Ishikawa (cell line): ENCODE results near the gene SPECC1.

Source experiments
- CEBPB ChIP-seq: IDR thresholded peaks from 2 replicates; pipeline ENCODE4 v1.6.1; 2012
- CREB1 ChIP-seq: IDR thresholded peaks from 2 replicates; pipeline ENCODE4 v1.6.1; 2012; ENCODE audit warnings: low read depth
- EGR1 ChIP-seq: IDR thresholded peaks from 2 replicates; pipeline ENCODE4 v1.6.1; 2012
- EP300 ChIP-seq: IDR thresholded peaks from 2 replicates; pipeline ENCODE4 v1.6.1; 2012; ENCODE audit warnings: borderline replicate concordance
- FOXM1 ChIP-seq: IDR thresholded peaks from 2 replicates; pipeline ENCODE4 v1.6.1; 2012; ENCODE audit warnings: low read depth, borderline replicate concordance
- NFIC ChIP-seq: IDR thresholded peaks from 2 replicates; pipeline ENCODE4 v1.6.1; 2012
- RAD21 ChIP-seq: IDR thresholded peaks from 2 replicates; pipeline ENCODE4 v1.6.1; 2012; ENCODE audit warnings: low read depth
- TAF1 ChIP-seq: IDR thresholded peaks from 2 replicates; pipeline ENCODE4 v1.6.1; 2012; ENCODE audit warnings: low read depth, mild to moderate bottlenecking
- TCF12 ChIP-seq: IDR thresholded peaks from 2 replicates; pipeline ENCODE4 v1.6.1; 2012; ENCODE audit warnings: low read depth
- TEAD4 ChIP-seq: IDR thresholded peaks from 2 replicates; pipeline ENCODE4 v1.6.1; 2012
- YY1 ChIP-seq: IDR thresholded peaks from 2 replicates; pipeline ENCODE4 v1.6.1; 2012; ENCODE audit warnings: low read depth
- ZBTB7A ChIP-seq: IDR thresholded peaks from 2 replicates; pipeline ENCODE4 v1.6.1; 2012; ENCODE audit warnings: low read depth
- TF ChIP-seq, protein P1 (sequence below): IDR thresholded peaks from 2 replicates; pipeline ENCODE4 v1.6.1; 2012
- TF ChIP-seq, protein P2 (sequence below): IDR thresholded peaks from 2 replicates; pipeline ENCODE4 v1.6.1; 2012
- TF ChIP-seq, protein P3 (sequence below): IDR thresholded peaks from 2 replicates; pipeline ENCODE4 v1.6.1; 2012; ENCODE audit warnings: low read depth, mild to moderate bottlenecking

SPECC1 gene

DNA sequence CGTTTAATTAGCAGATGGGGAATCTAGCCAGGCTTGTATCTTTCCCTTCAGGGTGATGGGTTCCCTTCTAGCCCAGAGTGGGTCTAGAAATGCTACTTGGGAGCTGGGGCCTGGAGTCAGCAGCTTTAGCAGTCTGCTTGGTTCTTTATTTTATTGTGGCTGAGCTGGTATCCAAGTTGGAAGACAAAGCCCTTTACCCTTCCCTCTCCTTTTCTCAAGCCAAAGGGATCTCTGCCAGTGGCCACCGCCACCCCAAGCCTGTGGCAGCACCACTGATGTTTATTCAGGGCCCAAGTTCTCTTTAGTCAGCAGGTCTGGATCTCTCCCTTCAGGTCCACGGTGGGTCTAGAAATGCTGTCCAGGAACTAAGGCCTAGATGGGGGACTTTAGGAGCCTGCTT, 215.2 kb downstream of the SPECC1 start:
- TF ChIP-seq YY1 (no peak), EP300 (no peak), TAF1 (no peak), NFIC (no peak), FOXM1 (no peak), TCF12 (no peak), CREB1 (no peak), CEBPB (no peak)
- TF ChIP-seq, protein P1, sequence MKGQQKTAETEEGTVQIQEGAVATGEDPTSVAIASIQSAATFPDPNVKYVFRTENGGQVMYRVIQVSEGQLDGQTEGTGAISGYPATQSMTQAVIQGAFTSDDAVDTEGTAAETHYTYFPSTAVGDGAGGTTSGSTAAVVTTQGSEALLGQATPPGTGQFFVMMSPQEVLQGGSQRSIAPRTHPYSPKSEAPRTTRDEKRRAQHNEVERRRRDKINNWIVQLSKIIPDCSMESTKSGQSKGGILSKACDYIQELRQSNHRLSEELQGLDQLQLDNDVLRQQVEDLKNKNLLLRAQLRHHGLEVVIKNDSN, result no peak

DNA sequence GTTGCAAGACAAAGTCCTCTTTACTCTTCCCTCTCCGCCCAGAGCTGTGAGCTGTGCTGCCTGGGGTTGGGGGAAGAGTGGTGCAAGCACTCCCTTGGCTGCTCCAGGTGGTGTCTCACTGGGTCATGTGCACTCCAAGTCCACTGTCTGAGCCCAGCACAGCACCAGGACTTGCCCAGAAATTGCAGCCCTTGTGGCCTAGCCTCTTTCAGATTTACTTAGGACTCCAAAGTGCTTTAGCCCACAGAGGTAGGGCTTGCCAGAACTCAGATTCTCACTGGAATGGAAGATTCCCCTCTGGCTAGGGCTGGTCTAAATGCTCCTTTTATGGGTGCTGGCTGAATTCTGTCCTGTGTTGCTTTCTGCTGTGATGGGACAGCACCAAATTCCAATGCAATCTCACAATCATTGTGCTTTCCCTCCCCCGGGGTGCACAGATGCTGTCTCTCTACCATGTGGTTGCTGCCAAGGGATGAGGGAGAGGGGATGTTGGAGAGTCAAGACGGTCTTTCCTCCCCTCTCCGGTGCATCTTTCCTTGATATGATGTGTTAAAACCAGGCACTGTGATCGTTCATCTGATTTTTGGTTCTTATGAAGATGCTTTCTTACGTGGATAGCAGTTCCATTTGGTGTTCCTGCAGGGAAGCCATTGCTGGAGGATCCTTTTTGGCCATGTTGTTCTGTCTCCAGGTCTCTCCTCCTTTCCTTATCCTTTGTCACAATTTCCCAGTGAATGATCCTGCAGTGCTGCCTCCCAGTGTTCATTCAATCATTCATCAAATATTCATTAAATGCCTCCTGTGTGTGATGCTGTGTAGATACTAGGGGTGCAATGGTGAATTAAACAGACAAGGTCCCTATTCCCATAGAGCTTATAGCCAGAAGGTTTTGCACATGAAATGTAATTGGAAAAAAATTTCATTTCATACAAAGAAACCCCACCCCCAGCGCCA, 216.3 kb downstream of the SPECC1 start:
- TF ChIP-seq EP300, result no peak
- TF ChIP-seq CEBPB, result no peak
- TF ChIP-seq, protein P1, result no peak
- no peak for TF ChIP-seq ZBTB7A
- TF ChIP-seq, protein P2, sequence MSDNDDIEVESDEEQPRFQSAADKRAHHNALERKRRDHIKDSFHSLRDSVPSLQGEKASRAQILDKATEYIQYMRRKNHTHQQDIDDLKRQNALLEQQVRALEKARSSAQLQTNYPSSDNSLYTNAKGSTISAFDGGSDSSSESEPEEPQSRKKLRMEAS, result no peak
- TF ChIP-seq FOXM1, result no peak
- TF ChIP-seq EGR1, result no peak
- TF ChIP-seq RAD21, result no peak

DNA sequence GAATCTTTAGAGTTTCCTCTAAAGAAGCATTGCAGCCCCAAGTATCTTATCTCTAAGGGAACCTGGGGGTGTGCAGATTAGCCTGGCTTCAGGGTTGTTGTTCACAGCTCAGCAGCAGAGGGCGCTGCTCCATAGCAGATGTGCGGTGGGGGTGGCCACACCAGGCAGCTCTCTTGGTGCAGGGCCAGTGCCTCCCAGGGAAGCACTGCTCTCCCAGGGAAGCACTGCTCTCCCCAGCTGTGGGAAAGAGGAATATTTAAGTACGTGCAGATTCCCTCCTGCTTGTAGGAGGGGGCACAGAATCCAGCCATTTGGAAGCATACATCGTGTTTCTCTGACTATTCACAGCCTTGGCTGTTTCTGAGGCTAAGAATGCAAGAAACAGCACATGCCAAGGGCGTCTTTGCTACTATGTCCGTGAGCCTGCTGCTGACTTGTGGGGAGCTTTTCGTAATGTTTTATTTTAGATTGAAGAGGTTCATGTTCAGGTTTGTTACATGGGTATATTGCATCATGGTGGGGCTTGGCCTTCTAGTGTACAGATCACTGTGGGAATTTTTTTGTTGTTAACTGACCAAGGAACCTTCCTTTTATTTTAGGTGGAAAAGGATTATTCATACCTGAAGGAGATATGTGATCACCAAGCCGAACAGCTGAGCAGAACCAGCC, 217.8 kb downstream of the SPECC1 start:
- no peak for TF ChIP-seq ZBTB7A
- TF ChIP-seq RAD21, result peak; percentile 88

DNA sequence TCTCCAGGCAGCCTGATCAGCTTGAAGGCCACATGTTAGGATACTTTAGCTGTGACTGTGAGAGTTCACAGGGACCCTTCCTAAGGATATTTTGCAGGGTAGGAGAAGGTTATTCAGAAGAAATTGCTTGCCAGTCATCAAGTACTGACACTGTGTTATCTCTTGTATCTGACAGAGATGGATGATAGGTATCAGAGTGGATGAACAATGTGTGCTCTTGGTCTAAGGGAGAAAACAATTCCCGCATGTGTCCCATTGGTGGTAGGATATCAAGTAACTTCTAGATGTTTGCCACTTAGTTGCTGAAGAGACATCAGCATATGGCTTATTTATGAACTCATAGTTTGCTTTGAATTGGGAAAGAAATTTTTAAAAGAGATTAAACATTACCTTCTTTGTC, 219.3 kb downstream of the SPECC1 start:
- TF ChIP-seq ZBTB7A (no peak), RAD21 (no peak), CEBPB (no peak), TEAD4 (no peak), YY1 (no peak)
- TF ChIP-seq, protein P3, sequence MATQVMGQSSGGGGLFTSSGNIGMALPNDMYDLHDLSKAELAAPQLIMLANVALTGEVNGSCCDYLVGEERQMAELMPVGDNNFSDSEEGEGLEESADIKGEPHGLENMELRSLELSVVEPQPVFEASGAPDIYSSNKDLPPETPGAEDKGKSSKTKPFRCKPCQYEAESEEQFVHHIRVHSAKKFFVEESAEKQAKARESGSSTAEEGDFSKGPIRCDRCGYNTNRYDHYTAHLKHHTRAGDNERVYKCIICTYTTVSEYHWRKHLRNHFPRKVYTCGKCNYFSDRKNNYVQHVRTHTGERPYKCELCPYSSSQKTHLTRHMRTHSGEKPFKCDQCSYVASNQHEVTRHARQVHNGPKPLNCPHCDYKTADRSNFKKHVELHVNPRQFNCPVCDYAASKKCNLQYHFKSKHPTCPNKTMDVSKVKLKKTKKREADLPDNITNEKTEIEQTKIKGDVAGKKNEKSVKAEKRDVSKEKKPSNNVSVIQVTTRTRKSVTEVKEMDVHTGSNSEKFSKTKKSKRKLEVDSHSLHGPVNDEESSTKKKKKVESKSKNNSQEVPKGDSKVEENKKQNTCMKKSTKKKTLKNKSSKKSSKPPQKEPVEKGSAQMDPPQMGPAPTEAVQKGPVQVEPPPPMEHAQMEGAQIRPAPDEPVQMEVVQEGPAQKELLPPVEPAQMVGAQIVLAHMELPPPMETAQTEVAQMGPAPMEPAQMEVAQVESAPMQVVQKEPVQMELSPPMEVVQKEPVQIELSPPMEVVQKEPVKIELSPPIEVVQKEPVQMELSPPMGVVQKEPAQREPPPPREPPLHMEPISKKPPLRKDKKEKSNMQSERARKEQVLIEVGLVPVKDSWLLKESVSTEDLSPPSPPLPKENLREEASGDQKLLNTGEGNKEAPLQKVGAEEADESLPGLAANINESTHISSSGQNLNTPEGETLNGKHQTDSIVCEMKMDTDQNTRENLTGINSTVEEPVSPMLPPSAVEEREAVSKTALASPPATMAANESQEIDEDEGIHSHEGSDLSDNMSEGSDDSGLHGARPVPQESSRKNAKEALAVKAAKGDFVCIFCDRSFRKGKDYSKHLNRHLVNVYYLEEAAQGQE, result no peak

DNA sequence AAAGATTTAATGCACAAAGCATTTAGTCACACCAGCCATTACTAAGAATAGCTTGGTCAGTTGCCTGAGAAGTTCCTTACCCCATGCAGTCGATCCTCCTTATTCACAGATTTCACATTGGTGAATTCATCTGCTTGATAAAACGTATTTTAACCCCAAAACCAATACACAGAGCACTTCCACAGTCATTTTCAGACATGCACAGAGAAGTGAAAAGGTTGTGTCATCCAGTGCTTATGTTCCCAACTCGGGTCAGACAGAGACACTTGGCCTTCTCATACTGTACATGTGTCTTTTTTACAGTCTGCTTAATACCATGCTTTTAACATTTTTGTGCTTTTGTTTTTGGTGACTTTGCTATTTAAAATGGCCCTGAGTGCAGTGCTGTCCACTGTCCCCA, 219.7 kb downstream of the SPECC1 start:
- TF ChIP-seq RAD21 (no peak), TEAD4 (no peak), FOXM1 (no peak), ZBTB7A (no peak), CEBPB (no peak), EP300 (no peak), TAF1 (no peak), EGR1 (no peak), TCF12 (no peak)
- TF ChIP-seq, protein P1, result no peak
- TF ChIP-seq, protein P3, result no peak

DNA sequence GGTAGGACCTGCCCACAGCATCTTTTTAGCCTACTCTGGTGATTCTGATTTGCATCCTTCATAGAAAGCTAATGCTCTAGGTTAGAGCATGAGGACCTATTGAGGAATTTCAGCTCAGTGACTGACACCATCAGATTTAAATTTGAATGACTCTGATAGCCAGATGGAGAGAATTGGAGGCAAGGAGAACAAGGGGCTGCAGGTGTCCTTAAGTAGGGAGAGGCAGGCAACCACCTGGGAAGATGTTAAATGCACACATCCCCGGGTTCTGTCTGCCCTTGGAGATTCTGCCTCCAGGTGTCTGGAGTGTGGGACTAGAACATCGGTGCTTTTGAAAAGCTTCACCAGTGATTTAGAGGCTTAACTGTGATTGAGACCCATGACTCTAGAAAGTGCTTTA, 221.8 kb downstream of the SPECC1 start:
- TF ChIP-seq NFIC (no peak), CREB1 (no peak), ZBTB7A (no peak), EGR1 (no peak), TAF1 (no peak), CEBPB (no peak), TEAD4 (no peak), RAD21 (no peak)
- TF ChIP-seq, protein P3, result no peak
- TF ChIP-seq, protein P2, result no peak
